GM12864 (cell line): ENCODE results near the gene MMP20.

ENCODE experiments used
- DNase-seq: peaks from one replicate; pipeline ENCODE4 v3.0.0-alpha.2; 2011; ENCODE audit warnings: low read depth
- H3K4me3 ChIP-seq: 2 replicates; pipeline ENCODE4 v1.5.1; 2011; ENCODE audit warnings: mild to moderate bottlenecking, low read depth, low read length, control low read depth
- TF ChIP-seq, protein P1 (sequence below): IDR thresholded peaks from 2 replicates; pipeline ENCODE4 v1.5.1; 2011; ENCODE audit warnings: low read depth, mild to moderate bottlenecking, moderate library complexity, low read length, control low read depth, inconsistent platforms; ENCODE audit errors: missing control alignments

Gene MMP20

DNA sequence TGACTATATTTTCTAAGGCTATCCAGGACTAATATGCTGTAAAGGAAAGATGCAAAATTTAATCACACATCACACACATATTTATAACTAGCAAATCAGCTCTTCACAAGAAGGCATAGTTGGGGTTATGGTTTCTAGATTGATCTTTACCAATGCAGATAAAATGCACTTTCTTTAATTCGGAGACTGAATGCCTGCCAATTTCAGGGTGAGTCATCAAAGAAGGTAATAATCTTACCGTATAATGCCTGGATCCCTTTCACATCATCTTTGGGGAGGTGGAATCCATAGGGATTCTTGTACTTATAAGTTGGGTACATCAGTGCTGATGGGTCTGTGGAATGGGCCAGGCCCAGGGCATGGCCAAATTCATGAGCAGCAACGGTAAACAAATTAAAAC lies 16.4 kb downstream of the MMP20 start:
- no peak for DNase-seq
- TF ChIP-seq, protein P1, sequence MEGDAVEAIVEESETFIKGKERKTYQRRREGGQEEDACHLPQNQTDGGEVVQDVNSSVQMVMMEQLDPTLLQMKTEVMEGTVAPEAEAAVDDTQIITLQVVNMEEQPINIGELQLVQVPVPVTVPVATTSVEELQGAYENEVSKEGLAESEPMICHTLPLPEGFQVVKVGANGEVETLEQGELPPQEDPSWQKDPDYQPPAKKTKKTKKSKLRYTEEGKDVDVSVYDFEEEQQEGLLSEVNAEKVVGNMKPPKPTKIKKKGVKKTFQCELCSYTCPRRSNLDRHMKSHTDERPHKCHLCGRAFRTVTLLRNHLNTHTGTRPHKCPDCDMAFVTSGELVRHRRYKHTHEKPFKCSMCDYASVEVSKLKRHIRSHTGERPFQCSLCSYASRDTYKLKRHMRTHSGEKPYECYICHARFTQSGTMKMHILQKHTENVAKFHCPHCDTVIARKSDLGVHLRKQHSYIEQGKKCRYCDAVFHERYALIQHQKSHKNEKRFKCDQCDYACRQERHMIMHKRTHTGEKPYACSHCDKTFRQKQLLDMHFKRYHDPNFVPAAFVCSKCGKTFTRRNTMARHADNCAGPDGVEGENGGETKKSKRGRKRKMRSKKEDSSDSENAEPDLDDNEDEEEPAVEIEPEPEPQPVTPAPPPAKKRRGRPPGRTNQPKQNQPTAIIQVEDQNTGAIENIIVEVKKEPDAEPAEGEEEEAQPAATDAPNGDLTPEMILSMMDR, result no peak
- H3K4me3 ChIP-seq, result no peak overlapping the region

DNA sequence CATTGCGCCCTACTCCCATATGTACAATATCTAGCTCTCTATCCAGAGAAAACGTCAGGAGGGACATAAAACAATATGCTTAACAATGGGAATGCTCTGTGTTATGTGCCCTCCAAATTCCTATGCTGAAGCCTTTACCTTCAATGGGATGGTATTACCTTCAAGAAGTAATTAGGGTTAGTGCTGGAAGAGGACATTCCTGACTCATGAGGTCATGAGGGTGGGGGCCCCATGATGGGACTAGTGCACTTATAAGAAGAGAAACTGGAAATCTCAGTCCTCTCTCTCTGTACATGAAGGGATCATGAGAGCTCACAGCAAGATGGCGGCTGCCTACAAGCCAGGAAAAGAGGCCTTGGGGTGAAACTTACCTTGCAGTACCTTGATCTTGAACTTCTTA lies 20.3 kb downstream of the MMP20 start:
- DNase-seq, result no peak
- TF ChIP-seq, protein P1, result no peak
- H3K4me3 ChIP-seq, result no peak overlapping the region

DNA sequence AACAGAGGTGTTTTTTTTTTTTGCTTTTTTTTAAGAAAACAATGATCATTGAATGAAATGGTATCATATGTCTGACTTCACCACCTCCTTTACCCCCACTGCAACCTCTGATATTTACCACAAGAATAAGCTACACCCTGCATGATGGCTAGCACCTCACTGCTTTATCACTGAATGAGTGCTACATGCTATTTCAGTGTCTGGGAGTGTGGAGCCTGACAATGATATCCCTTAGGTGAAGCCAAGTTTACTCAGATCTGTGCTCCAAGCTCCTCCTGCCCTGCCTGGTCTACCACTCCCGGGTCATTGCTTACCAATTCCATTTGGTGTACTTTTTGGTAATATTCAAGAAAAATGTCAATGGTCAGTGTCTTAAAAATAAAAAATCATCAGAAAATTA lies 21.1 kb downstream of the MMP20 start:
- H3K4me3 ChIP-seq, result no peak overlapping the region
- TF ChIP-seq, protein P1, result no peak
- DNase-seq, result no peak

DNA sequence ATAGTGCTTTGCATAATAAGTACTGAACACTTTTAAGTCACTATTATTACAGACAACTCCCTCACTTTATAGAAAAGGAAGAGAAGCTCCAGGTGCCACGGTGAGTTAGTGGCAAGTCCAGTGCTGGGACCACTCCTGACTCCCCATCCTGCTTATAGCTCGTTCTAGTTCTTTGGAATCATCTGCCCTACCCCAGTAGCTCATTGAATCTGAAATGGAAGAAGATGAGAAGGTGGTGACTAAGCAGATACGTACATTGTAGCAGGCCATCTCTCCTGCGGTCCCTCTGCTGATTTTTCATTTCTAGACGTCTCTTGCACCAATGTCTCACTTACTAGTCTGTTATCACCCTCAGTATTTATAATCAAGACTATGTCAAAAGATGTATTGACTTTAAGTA lies 21.6 kb downstream of the MMP20 start:
- TF ChIP-seq, protein P1, result no peak
- H3K4me3 ChIP-seq, result no peak overlapping the region
- DNase-seq, result no peak

DNA sequence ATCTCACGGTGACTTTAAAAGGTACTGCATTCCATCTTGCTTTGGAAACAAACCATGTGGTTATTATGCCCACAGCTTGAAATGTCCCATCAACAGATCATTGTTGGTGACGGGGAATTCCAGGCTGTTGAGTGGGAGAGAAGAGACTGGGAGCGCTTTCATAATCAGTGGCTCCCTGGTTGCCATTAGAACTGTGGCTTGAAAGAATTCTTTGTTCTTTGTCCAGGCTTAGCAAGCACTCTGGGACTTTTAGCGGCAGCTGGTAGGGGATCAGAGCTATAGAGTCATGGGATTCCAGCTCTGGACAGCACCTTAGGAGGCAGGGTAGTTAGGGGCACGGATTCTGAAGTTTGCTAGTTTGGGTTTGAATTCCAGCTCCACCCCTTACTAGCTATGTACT lies 22.0 kb downstream of the MMP20 start:
- TF ChIP-seq, protein P1, result no peak
- DNase-seq, result no peak

DNA sequence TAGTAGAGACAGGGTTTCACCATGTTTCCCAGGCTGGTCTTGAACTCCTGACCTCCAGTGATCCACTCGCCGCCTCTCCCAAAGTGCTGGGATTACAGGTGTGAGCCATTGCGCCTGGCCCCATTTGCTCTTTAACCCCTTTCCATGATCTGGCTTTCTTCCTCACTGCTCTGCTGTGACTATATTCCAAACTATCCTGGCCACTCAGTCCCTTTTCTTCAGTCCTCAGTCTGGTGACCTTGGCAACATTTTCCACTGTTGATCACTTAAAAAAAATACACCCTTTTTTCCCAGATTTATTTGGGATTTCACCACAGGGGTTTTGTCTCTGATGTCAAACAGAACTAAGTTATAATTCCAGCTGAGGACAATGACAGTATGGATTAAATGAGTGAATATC lies 24.5 kb downstream of the MMP20 start:
- TF ChIP-seq, protein P1, result no peak
- DNase-seq, result no peak
- H3K4me3 ChIP-seq, result no peak overlapping the region

More for the DNA sequence above, 22.0 kb downstream of the MMP20 start:
- no peak overlapping the region for H3K4me3 ChIP-seq

DNA sequence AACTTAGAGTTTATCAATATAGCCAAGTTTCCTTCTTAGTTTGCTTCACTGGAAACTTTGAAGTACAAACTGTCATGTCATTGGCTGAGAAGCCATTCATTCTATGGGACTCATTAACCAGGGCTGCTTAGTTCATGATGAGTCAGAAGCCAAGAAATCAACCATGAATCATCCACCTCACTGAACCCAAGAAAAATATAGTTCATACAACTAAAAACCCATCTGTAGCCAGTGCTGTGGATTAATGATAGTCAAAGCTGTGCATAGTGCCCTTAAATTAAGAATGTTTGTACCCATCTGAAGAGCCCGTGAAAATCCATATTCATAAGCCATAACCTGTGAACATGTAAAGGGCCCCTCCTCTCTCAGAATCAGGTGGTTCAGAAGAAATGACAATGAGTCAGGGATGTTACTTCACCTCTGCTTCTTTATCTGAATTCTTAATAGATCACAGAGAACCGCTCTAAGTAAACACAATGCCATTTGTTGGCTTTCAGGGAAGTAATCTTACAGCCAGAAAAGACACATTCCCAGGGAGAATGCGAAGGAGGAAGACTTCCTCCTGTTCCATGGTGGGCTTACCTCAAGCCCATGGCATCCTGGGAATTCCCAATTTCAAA lies 25.4 kb downstream of the MMP20 start:
- no peak for DNase-seq
- TF ChIP-seq, protein P1, result no peak
- no peak overlapping the region for H3K4me3 ChIP-seq
